SK-N-MC (cell line): ENCODE measurements around the gene ICE2.
A peak's percentile ranks its signal among the peaks of the same experiment; 100 is the strongest.

Source experiments
- DNase-seq: peaks from one replicate; pipeline ENCODE4 v3.0.0-alpha.2; 2011; ENCODE audit warnings: low read depth, low spot score
- H3K27ac ChIP-seq: fragments of 200-600 bp; sonication (generic); 2 replicates; pipeline ENCODE4 v1.5.1; 2016; ENCODE audit warnings: mixed run types
- H3K36me3 ChIP-seq: fragments of 200-600 bp; sonication (generic); 2 replicates; pipeline ENCODE4 v1.6.1; 2017; ENCODE audit warnings: antibody characterized with exemption, low read length, mixed read lengths; ENCODE audit not compliant: insufficient read depth
- H3K4me3 ChIP-seq: fragments of 200-600 bp; sonication (generic); 2 replicates; pipeline ENCODE4 v1.5.1; 2016
- H3K9ac ChIP-seq: fragments of 200-600 bp; sonication (generic); 2 replicates; pipeline ENCODE4 v1.8.0; 2017; ENCODE audit warnings: mixed run types, mixed read lengths; ENCODE audit not compliant: insufficient read length
- H3K9me3 ChIP-seq: fragments of 200-600 bp; sonication (generic); 2 replicates; pipeline ENCODE4 v1.6.1; 2017; ENCODE audit warnings: low read depth, mild to moderate bottlenecking, antibody characterized with exemption, low read length, moderate library complexity, mixed read lengths
- EZH2 ChIP-seq: fragments of 200-600 bp; sonication (generic); IDR thresholded peaks from one replicate; pipeline ENCODE4 v1.6.1; 2017; ENCODE audit warnings: antibody characterized with exemption
- FOXP2 ChIP-seq: optimal IDR thresholded peaks from 2 replicates; pipeline ENCODE3; 2011; ENCODE audit warnings: mild to moderate bottlenecking, moderate library complexity; ENCODE audit not compliant: insufficient read depth; ENCODE audit errors: extremely low read length, control extremely low read depth
- POLR2AphosphoS5 ChIP-seq: IDR thresholded peaks from 2 replicates; pipeline ENCODE4 v1.6.1; 2012; ENCODE audit warnings: mild to moderate bottlenecking, low read depth, low read length, borderline replicate concordance

The ICE2 gene

GRCh38 chr15:60395276-60396011, 83.5 kb downstream of the ICE2 start:
- Histone ChIP-seq H3K9me3 (no peaks in the 10 kb centered on the region), H3K36me3 (peaks cover 40% of the 10 kb centered on the region), H3K27ac (peak overlapping the region; percentile 97), H3K9ac (peak overlapping the region; percentile 93), H3K4me3 (peak overlapping the region; percentile 90)
- TF ChIP-seq EZH2 (no peak), FOXP2 (no peak), POLR2AphosphoS5 (peak; percentile 30; the same call in 1 of the 2 replicates)
- DNase-seq = no peak

- Histone ChIP-seq H3K36me3 (peaks cover 47% of the 10 kb centered on the region), H3K9me3 (no peaks in the 10 kb centered on the region), H3K4me3 (peak overlapping the region; percentile 90), H3K9ac (peak overlapping the region; percentile 93), H3K27ac (peak overlapping the region; percentile 97)
- TF ChIP-seq FOXP2 (no peak), POLR2AphosphoS5 (no peak; the same call in 1 of the 2 replicates), EZH2 (no peak)
- DNase-seq = no peak
Measured at GRCh38 chr15:60394689-60395097, 84.2 kb downstream of the ICE2 start.

GRCh38 chr15:60392986-60393790, 85.8 kb downstream of the ICE2 start:
- Histone ChIP-seq H3K9ac (peak overlapping the region; percentile 48), H3K9me3 (no peaks in the 10 kb centered on the region), H3K4me3 (peak overlapping the region; percentile 90), H3K27ac (peak overlapping the region; percentile 97), H3K36me3 (peaks cover 56% of the 10 kb centered on the region)
- DNase-seq = peak; percentile 76
- no peak for TF ChIP-seq EZH2
- peak; percentile 49 for TF ChIP-seq POLR2AphosphoS5
- TF ChIP-seq FOXP2 = no peak

- Histone ChIP-seq H3K9ac (peak overlapping the region; percentile 48), H3K4me3 (peak overlapping the region; percentile 90), H3K36me3 (peaks cover 58% of the 10 kb centered on the region), H3K9me3 (no peaks in the 10 kb centered on the region), H3K27ac (peak overlapping the region; percentile 97)
- no peak for TF ChIP-seq EZH2
- no peak for DNase-seq
Measured at GRCh38 chr15:60392601-60392985, 86.3 kb downstream of the ICE2 start.

- peaks cover 63% of the 10 kb centered on the region for H3K36me3 ChIP-seq
- TF ChIP-seq POLR2AphosphoS5 (no peak), FOXP2 (no peak), EZH2 (no peak)
- no peaks in the 10 kb centered on the region for H3K9me3 ChIP-seq
- H3K9ac ChIP-seq = peak overlapping the region; percentile 48
- H3K27ac ChIP-seq = peak overlapping the region; percentile 97
- H3K4me3 ChIP-seq = peak overlapping the region; percentile 90
- no peak for DNase-seq
Measured at GRCh38 chr15:60391722-60392315, 87.1 kb downstream of the ICE2 start.

- Histone ChIP-seq H3K27ac (peak overlapping the region; percentile 97), H3K36me3 (peaks cover 63% of the 10 kb centered on the region), H3K9me3 (no peaks in the 10 kb centered on the region), H3K9ac (peak overlapping the region; percentile 48), H3K4me3 (peak overlapping the region; percentile 90)
- DNase-seq = no peak
- TF ChIP-seq FOXP2 = no peak
- no peak for TF ChIP-seq POLR2AphosphoS5
- TF ChIP-seq EZH2 = no peak
Measured at GRCh38 chr15:60390871-60391501, 88.0 kb downstream of the ICE2 start.

- no peak overlapping the region for H3K9ac ChIP-seq
- H3K4me3 ChIP-seq = peak overlapping the region; percentile 90
- H3K36me3 ChIP-seq = peaks cover 61% of the 10 kb centered on the region
- TF ChIP-seq EZH2 (no peak), FOXP2 (no peak), POLR2AphosphoS5 (no peak)
- DNase-seq = no peak
- H3K27ac ChIP-seq = no peak overlapping the region
- no peaks in the 10 kb centered on the region for H3K9me3 ChIP-seq
Measured at GRCh38 chr15:60390231-60390630, 88.7 kb downstream of the ICE2 start.
